Measurements from ENCODE around the gene PILRB. TPM values are rescaled to one million over a fixed set of nuclear protein-coding genes. Genes with fewer than 3 reads are reported as not detected.
"Not testable (repeated sequence)": the region's sequence is repeated elsewhere in the genome, so short reads cannot be mapped to it uniquely, and the experiment has no call there.

PILRB gene
- polyA plus RNA-seq (2013): 16.4 and 18.2 TPM in 2 replicates

DNA sequence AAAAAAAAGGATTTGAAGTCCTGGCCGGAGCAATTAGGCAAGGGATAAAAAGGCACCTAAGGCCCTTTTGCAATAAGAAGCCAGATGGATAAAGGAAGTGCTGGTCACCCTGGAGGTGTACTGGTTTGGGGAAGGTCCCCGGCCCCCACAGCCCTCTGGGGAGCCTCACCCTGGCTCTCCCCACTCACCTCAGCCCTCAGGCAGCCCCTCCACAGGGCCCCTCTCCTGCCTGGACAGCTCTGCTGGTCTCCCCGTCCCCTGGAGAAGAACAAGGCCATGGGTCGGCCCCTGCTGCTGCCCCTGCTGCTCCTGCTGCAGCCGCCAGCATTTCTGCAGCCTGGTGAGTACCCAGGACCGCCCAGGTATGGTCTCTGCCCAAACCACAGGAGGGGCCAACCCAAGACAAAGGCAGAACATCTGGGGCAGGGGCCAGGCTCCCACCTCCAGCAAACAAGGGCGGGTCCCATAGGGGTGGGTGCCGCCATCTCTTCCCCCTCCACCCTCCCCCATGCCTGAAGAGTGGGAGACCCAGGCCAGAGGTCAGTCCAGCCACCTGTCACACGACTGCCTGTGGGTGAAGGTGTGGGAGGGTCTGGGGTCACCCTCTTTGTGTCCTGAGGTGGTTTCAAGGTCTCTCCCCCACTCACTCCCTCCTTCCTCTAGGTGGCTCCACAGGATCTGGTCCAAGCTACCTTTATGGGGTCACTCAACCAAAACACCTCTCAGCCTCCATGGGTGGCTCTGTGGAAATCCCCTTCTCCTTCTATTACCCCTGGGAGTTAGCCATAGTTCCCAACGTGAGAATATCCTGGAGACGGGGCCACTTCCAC lies at the start of gene PILRB:
TSS of gene PILRB (plus strand) at position 91 of the 830 bp plus-strand sequence. CDS start at position 277, 186 bp downstream.
- Histone ChIP-seq H3K9ac (ENCODE audit: low read length) (no peak within 1 kb of the TSS), H3K14ac (ENCODE audit: low read length) (no peak within 1 kb of the TSS), H3K36me3 (ENCODE audit: control insufficient read depth in 1 of 2, insufficient read depth in 2 of 2, low read length in 2 of 2) (peaks cover 77 to 88% of the 10 kb centered on the region in 2 experiments), H3K79me2 (ENCODE audit: control insufficient read depth, insufficient read depth, low read length, poor library complexity) (no peaks in the 10 kb centered on the region), H3K79me1 (ENCODE audit: low read length) (no peaks in the 10 kb centered on the region), H3K23ac (ENCODE audit: low read length) (no peak within 1 kb of the TSS), H3K4ac (ENCODE audit: low read depth, low read length) (no peak within 1 kb of the TSS), H3K4me2 (ENCODE audit: low read length) (no peak within 1 kb of the TSS), H4K91ac (ENCODE audit: low read depth, low read length) (no peak within 1 kb of the TSS), H3K4me1 (ENCODE audit: control insufficient read depth in 1 of 2, insufficient read depth in 2 of 2, low read length in 2 of 2) (no peaks in the 10 kb centered on the region), H3K18ac (ENCODE audit: low read length) (no peak within 1 kb of the TSS), H3K27ac (ENCODE audit: low read depth, low read length) (no peak within 1 kb of the TSS), H3K27me3 (ENCODE audit: insufficient read depth, low read length) (no peaks in the 10 kb centered on the region), H2BK120ac (ENCODE audit: insufficient read depth, low read length, poor library complexity) (no peak within 1 kb of the TSS), H4K12ac (ENCODE audit: low read depth, low read length) (no peak within 1 kb of the TSS), H2AFZ (ENCODE audit: insufficient read depth, low read length, poor library complexity) (no peak within 1 kb of the TSS), H4K8ac (ENCODE audit: low read depth, low read length) (no peak within 1 kb of the TSS), H2AK5ac (ENCODE audit: low read length) (no peak within 1 kb of the TSS), H3K9me3 (ENCODE audit: insufficient read depth, low read depth, low read length) (peaks cover 3% of the 10 kb centered on the region), H3K4me3 (ENCODE audit: low read depth, low read length) (peak within 1 kb of the TSS; percentile 30), H2BK12ac (ENCODE audit: low read length) (no peak within 1 kb of the TSS), H2BK5ac (ENCODE audit: low read depth, low read length, poor library complexity) (no peak within 1 kb of the TSS)
- no peak for DNase-seq
- no CpG with 5 or more reads among the region's 11 CpGs for WGBS (ENCODE audit: extremely low coverage, insufficient coverage, insufficient read length)

GRCh38 chr7:100318329-100318728 lies 39.6 kb upstream of the PILRB start:
- H3K4ac ChIP-seq (ENCODE audit: low read depth, low read length); H3K4me3 ChIP-seq (ENCODE audit: low read depth, low read length); H3K36me3 ChIP-seq (ENCODE audit: control insufficient read depth in 1 of 2, insufficient read depth in 2 of 2, low read length in 2 of 2); H4K91ac ChIP-seq (ENCODE audit: low read depth, low read length); H3K9ac ChIP-seq (ENCODE audit: low read length); H3K79me2 ChIP-seq (ENCODE audit: control insufficient read depth, insufficient read depth, low read length, poor library complexity); H3K4me1 ChIP-seq (ENCODE audit: control insufficient read depth in 1 of 2, insufficient read depth in 2 of 2, low read length in 2 of 2); H2AK5ac ChIP-seq (ENCODE audit: low read length); H3K27me3 ChIP-seq (ENCODE audit: insufficient read depth, low read length); H2BK5ac ChIP-seq (ENCODE audit: low read depth, low read length, poor library complexity); H3K79me1 ChIP-seq (ENCODE audit: low read length); H4K8ac ChIP-seq (ENCODE audit: low read depth, low read length); H3K18ac ChIP-seq (ENCODE audit: low read length); DNase-seq; H4K12ac ChIP-seq (ENCODE audit: low read depth, low read length); H2AFZ ChIP-seq (ENCODE audit: insufficient read depth, low read length, poor library complexity); H3K14ac ChIP-seq (ENCODE audit: low read length); H3K23ac ChIP-seq (ENCODE audit: low read length); H3K27ac ChIP-seq (ENCODE audit: low read depth, low read length); H3K4me2 ChIP-seq (ENCODE audit: low read length); H2BK120ac ChIP-seq (ENCODE audit: insufficient read depth, low read length, poor library complexity); H3K9me3 ChIP-seq (ENCODE audit: insufficient read depth, low read depth, low read length); H2BK12ac ChIP-seq (ENCODE audit: low read length): not testable (repeated sequence)
- WGBS (ENCODE audit: extremely low coverage, insufficient coverage, insufficient read length): no CpG with 5 or more reads among the region's 5 CpGs

- H3K9me3 ChIP-seq (ENCODE audit: insufficient read depth, low read depth, low read length); H2BK12ac ChIP-seq (ENCODE audit: low read length); H2AFZ ChIP-seq (ENCODE audit: insufficient read depth, low read length, poor library complexity); H3K14ac ChIP-seq (ENCODE audit: low read length); H4K12ac ChIP-seq (ENCODE audit: low read depth, low read length); H3K79me1 ChIP-seq (ENCODE audit: low read length); H3K36me3 ChIP-seq (ENCODE audit: control insufficient read depth in 1 of 2, insufficient read depth in 2 of 2, low read length in 2 of 2); H3K27me3 ChIP-seq (ENCODE audit: insufficient read depth, low read length); H3K4me3 ChIP-seq (ENCODE audit: low read depth, low read length); H3K79me2 ChIP-seq (ENCODE audit: control insufficient read depth, insufficient read depth, low read length, poor library complexity); H3K4me1 ChIP-seq (ENCODE audit: control insufficient read depth in 1 of 2, insufficient read depth in 2 of 2, low read length in 2 of 2); H4K8ac ChIP-seq (ENCODE audit: low read depth, low read length); H4K91ac ChIP-seq (ENCODE audit: low read depth, low read length); H3K23ac ChIP-seq (ENCODE audit: low read length); H2BK120ac ChIP-seq (ENCODE audit: insufficient read depth, low read length, poor library complexity); H2AK5ac ChIP-seq (ENCODE audit: low read length); H3K4me2 ChIP-seq (ENCODE audit: low read length); H3K9ac ChIP-seq (ENCODE audit: low read length); H3K27ac ChIP-seq (ENCODE audit: low read depth, low read length); H3K4ac ChIP-seq (ENCODE audit: low read depth, low read length); H2BK5ac ChIP-seq (ENCODE audit: low read depth, low read length, poor library complexity); H3K18ac ChIP-seq (ENCODE audit: low read length); DNase-seq: not testable (repeated sequence)
- WGBS (ENCODE audit: extremely low coverage, insufficient coverage, insufficient read length): no CpG with 5 or more reads among the region's 1 CpG
Measured at GRCh38 chr7:100321648-100322047, 36.3 kb upstream of the PILRB start.

GRCh38 chr7:100324194-100324593 lies 33.7 kb upstream of the PILRB start:
- not testable (repeated sequence) for H3K4ac ChIP-seq (ENCODE audit: low read depth, low read length); H3K36me3 ChIP-seq (ENCODE audit: control insufficient read depth in 1 of 2, insufficient read depth in 2 of 2, low read length in 2 of 2); H4K8ac ChIP-seq (ENCODE audit: low read depth, low read length); H2BK5ac ChIP-seq (ENCODE audit: low read depth, low read length, poor library complexity); H3K9me3 ChIP-seq (ENCODE audit: insufficient read depth, low read depth, low read length); H3K23ac ChIP-seq (ENCODE audit: low read length); H4K91ac ChIP-seq (ENCODE audit: low read depth, low read length); H3K9ac ChIP-seq (ENCODE audit: low read length); H3K4me1 ChIP-seq (ENCODE audit: control insufficient read depth in 1 of 2, insufficient read depth in 2 of 2, low read length in 2 of 2); H3K18ac ChIP-seq (ENCODE audit: low read length); H3K27ac ChIP-seq (ENCODE audit: low read depth, low read length); H3K79me2 ChIP-seq (ENCODE audit: control insufficient read depth, insufficient read depth, low read length, poor library complexity); DNase-seq; H2BK12ac ChIP-seq (ENCODE audit: low read length); H2AK5ac ChIP-seq (ENCODE audit: low read length); H3K27me3 ChIP-seq (ENCODE audit: insufficient read depth, low read length); H4K12ac ChIP-seq (ENCODE audit: low read depth, low read length); H3K14ac ChIP-seq (ENCODE audit: low read length); H3K79me1 ChIP-seq (ENCODE audit: low read length); H3K4me3 ChIP-seq (ENCODE audit: low read depth, low read length); H3K4me2 ChIP-seq (ENCODE audit: low read length); H2AFZ ChIP-seq (ENCODE audit: insufficient read depth, low read length, poor library complexity); H2BK120ac ChIP-seq (ENCODE audit: insufficient read depth, low read length, poor library complexity)
- WGBS (ENCODE audit: extremely low coverage, insufficient coverage, insufficient read length): no CpG with 5 or more reads among the region's 13 CpGs

Data from trophoblast cell (in vitro differentiated cells and primary cell).